Left lobe of liver (tissue), 2 donors: Measurements from ENCODE around the gene TRAPPC3. TPM values are rescaled to one million over a fixed set of nuclear protein-coding genes. Genes with fewer than 3 reads are reported as not detected.

ENCODE experiments used
- ATAC-seq: fragments of 200-7000 bp; cut with Tn5 transposase; one replicate; pipeline ENCODE4 v1.9.1; 2020; ENCODE audit warnings: mild to moderate bottlenecking, moderate library complexity
- DNase-seq: peaks from one replicate; pipeline ENCODE4 v3.0.0-alpha.2; 2020; ENCODE audit warnings: low spot score
- total RNA-seq: library from RNA; stranded (reverse); gene quantifications from one replicate; pipeline ENCODE4 v1.2.1, GENCODE V29; 2021
- donor health status: DM: no; HTN: no; CAD: no; lungs with moderate emphysema.
- donor health status: DM: no; HTN: yes; CAD: no.

Gene TRAPPC3
- total RNA-seq, 1 donor from 2014 or later: 24.8 TPM

DNA sequence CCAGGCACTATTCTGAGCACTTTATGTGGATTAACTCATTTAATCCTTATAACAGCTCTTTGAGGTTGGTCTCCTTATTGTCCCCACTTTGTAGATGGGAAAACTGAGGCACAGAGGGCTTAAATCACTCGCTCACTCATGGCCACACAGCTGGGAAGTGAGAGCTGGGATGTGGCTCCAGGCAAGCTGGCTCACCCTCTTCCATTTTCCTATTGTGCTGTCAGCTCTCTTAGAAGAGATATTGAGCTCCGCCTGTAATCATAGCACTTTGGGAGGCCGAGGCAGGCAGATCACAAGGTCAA lies 20.4 kb downstream of the TRAPPC3 start:
- DNase-seq (no peak), ATAC-seq (no peak)

DNA sequence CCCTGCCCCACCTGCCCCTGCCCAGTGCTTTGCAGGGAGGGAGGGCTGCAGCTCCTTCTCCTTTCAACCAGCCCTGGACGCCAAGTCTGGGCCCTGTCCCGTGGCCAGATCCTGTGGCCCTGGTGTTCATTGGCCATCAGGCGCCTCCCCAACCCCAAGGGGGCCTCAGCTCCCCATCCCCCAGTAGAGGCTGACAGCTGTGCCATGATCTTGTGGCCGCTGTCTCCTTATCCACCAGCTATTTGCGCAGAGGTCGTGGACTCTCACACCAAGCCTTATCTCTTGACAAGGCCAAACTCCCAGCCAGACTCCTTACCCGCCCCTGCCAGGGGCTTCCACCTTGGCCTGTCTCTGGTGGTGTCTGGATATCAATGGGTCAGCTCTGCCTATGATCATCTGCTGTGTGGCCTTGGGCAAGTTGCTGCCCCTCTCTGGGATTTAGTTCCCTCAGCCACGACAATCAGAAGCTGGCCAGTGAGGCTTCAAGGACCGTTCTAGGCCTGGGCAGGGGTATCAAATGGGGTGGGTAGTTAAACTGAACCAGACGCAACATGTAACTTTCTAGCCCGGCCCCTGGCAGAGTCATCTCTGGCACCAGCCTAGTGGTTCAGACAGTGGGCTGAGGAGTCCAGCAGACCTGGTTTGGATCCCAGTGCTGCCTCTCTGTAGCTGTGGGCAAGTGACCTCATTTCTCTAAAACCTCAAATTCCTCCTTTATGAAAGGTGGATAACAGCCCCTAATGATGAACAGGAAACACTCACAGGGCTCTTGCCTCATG lies 21.0 kb downstream of the TRAPPC3 start:
- no peak for ATAC-seq
- DNase-seq: no peak

DNA sequence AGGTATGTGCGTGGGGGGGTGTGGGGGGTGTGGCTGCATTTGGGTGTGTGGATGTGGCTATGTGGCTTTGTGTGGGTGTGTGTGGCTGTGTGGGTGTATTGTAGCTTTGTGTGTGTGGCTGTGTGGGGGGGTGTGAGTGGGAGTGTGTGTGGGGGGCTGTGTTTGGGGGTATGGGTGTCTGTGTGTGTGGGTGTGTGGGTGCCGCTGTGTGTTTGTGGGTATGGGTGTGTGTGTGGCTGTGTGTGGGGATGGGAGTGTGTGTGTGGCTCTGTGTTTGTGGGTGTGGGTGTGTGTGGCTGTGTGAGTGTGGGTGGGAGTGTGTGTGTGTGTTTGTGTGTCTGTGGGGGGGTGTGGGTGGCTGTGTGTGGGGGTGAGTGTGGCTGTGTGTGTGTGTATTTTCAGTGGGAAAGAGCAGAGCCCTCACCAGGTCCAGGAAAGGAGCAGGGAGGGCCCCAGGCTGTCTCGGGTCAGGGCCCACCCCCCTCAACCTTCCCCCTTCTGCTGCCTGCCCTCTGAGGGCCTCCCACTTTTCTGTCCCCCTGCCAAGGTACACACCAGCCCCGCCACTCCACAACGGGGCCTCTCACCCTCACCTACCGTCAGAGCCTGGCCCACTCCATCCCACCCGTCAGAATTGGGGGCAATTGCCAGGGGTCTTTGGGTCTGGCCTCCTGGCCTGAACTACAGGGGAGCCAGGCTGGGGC lies 22.3 kb downstream of the TRAPPC3 start:
- ATAC-seq: no peak
- no peak for DNase-seq

DNA sequence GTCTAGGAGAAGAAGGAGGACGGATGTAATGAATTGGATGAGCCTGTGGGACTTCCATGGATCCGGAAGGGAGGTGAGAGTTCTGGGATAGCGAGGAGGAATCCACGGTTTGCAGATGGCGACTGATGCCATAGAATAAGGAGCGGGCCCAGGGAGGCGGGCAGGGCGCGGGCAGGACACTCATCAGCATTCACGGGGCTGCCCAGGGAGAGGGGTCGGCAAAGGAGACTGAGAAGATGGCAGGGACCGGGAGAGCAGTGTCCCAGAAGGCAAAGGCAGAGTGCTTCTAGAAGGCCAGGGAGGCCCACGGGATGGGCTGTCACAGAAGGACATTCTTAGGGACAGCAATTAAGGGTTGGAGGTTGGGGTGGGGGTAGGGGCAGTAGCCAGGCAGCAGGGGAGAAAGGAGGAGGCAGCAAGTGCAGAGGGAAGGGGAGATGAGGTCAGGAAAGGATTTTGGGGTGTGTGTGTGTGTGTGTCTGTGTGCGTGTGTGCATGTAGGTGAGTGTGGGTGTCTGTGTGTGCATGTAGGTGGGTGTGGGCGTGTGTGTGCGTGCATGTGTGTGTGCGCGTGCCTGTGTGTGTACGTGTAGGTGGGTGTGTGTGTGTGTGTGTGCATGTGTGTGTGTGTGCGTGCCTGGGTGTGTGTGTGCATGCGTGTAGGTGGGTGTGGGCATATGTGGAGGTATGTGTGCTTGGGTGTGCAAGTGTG lies 23.1 kb downstream of the TRAPPC3 start:
- ATAC-seq: no peak
- DNase-seq: no peak

DNA sequence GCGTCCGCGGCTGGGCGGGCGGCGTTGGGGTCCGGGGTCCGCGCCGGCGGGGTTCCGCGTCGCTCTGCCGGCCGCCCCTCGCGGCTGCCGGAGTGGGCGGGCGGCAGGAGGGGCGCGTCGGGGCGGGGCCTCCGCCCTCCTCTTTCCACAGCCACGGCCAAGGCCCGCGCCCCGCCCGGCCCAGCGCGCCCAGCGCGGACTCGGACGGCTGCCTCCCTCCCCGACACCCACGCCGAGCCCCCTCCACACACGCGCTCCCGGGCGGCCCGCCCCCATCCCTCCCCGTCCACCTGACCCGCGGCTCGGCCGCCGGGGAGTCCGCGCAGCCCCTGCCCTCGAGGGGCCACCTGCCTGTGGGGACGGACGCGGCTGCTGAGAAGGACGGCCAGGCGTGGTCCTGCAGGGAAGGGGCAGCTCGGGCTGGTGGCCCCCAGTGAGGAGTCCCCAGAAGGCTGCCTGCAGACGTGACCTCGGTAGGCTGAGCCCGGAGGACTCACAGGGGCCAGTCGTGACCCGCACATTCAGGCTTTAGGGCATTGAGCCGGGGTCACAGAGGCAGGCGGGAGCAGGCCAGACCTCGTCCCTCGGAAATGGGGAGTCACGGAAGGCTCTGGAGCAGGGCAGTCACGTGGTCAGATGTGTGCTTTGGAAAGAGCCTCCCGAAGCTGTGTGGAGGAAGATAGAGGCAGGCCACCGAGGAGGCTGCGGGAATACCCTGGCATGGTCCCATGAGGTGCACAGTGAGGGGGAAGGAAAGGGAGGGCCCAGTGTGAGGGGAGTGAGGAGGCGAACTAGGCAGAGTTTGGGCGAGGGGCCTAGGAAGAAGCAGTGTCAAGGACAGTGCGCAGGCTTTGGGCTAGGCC lies 23.9 kb downstream of the TRAPPC3 start, which contains the start of gene COL8A2:
Gene COL8A2, minus strand, starts transcription at position 94 of the 863 bp plus-strand sequence. CDS start 24,980 bp downstream, outside the sequence.
- DNase-seq (no peak), ATAC-seq (peak; percentile 58)

DNA sequence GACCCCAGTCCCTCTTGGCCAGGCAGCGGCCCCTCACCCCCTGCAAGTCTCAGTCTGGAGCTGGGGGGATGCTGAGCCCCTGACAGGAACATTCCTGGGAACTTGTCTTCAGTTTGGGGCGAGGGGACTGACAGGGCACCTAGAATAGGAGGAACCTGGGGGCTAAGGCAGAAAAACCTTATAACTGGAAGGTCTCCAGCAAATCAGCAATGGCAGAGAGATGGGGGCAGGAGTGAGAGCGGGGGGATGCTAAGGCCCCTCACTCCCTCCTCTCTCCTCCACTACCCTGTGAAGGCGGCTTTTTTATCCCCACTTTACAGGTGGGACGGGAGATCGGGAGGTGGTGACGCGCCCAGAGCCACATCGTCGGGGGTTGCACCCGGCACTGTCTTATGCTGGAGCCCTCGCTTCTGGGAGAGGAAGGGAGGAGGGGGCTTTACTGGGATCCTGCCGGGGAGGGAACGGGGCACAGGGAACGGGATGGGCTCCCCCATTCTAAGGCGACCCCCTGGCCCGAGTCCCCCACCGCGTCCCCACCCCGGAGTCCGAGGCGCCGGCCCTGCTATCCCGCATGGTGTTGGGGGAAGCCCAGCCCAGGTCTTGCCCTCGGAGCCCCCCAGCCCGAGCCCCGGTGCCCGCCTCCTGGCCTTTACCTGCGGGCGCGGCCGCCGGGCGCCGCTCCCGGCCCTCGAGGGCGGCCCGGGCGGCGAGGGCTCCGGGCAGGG lies 24.7 kb downstream of the TRAPPC3 start:
- no peak for ATAC-seq
- DNase-seq: no peak

DNA sequence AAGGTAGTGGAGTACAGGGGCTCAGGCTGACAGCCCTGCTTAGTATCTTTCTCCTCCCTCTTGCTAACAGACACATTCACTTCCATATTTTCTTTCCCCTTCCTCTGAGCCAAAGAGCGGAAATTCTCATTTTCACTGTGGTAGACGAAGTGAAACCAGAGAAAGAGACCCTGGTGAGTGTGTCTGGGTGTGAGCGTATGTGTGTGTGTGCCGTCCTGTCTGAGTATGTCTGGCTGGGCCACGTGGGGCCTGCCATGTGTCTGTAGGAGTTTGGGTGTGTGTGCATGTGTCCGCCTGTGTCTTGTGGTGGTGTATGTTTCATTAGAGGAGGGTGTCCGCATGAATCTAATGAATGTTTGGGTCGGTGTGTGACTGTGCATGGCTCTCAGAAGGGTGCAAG lies 25.9 kb downstream of the TRAPPC3 start:
- peak; percentile 50 for ATAC-seq

DNA sequence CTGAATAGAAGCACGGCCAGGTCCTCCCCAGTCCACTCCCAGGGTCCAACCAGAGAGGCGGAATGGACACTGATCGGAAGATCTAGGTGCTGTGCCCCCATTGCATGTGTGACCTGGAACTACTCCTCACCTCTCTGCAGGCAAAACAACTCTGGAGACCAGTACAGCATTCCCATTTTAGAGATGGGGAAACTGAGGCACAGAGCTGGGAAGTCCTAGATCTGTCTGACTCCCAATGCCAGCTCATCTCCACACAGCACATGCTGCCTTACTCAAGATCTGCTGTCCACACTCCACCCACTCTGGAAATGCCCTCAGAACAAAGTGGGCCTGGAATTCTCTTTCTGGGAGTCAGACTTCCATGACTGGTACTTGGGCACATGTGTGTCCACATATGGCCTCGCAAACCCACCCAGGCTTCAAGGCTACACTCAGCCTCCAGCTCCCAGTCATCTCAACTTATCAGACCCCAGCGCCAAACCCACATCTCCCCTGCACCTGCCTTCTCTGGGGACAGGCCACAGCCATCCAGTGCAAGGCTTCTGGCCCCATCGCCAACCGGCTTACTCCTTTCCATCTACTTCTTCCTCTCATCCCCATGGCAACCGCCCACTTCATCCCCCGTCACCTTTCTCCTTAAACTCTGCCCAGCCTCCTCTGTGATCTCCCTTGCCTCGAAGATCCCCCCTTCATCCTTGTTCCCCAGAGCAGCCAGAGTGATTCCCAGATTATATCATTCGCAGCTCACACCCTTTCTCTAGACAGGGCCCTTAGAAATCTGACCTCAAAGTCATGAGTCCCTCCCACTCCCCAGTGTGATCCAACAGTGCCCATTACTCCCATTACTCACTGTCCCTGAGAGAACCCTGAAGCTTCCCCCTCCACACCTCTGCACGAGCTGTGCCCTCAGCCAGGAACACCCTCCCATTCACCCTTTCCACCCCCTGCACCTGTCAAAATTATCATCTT lies 26.9 kb downstream of the TRAPPC3 start:
- no peak for ATAC-seq
- no peak for DNase-seq

More for the DNA sequence above, 25.9 kb downstream of the TRAPPC3 start:
- DNase-seq: no peak

DNA sequence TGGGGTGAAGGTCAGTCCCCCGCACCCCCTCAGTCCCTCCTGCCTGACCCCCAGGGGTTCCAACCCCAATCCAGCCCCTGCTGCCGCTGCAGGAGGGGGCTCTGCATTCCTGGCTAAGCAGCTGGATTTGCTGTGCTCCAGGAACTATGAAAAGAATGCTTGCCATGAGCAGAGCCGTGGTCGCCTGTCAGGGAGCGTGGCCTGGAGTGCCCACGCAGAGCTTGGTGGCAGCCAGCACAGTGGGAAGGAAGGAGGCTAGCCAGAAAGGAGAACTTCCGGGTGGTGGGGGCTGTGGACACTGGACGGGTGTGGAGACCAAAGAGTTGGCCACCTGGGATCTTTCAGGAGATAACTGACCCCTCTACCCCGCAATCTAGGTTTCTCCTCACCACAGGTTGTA lies 29.8 kb downstream of the TRAPPC3 start:
- DNase-seq (no peak), ATAC-seq (no peak)

DNA sequence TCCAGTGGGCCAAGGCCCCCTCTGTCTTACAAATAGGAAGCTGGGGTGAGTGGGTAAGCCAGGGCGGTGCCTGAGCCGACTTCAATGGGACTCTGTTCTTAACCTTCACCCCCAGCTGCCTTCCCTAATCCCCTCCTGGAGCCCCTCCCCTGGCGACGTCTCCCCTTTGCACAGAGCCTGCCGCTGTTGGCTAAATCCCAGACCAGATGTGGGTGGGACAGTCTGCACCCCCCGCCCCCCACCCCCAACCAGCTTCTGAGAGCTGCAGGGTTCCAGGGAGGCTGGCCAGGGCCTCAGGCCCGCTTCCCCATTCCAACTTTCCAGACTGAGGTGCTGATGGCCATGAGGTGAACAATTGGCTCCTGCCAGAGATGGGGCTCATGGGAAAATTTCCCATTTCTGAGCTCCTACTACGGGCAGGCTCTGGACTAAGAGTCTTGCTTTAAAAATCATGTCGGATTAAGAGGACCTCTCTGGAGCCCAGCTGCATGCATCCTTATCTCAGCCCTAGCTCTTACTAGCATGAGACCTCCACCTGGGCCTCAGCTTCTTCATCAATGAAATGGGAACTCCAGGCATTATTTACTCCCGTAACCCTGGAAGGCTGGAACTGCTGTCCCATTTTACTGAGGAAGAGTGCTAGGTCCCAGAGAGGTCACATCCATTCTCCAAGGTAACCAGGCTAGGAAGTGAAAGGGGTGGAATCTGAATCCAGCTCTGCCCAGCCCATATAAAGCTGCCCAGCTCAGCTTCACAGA lies 30.7 kb downstream of the TRAPPC3 start:
- ATAC-seq: no peak
- DNase-seq: no peak

DNA sequence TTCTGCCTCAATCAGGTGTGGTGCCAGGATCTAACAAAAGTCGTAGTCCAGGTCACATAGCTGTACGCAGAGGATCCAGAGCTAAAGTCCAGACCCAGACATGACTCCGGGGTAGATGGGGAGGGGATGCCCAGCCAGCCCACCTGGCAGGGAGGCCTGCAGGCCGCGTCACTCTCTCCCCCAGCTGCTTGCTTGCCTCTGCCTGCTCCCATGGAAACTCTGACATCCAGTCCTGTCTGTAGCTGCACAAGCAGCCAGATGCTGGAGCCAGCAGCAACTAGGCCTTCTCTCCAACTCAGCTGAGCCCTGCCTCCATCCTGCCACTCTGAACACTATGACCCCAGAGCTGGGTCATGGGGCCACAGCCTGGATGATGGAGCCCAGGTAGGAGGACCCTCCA lies 32.4 kb downstream of the TRAPPC3 start:
- ATAC-seq (no peak), DNase-seq (no peak)

DNA sequence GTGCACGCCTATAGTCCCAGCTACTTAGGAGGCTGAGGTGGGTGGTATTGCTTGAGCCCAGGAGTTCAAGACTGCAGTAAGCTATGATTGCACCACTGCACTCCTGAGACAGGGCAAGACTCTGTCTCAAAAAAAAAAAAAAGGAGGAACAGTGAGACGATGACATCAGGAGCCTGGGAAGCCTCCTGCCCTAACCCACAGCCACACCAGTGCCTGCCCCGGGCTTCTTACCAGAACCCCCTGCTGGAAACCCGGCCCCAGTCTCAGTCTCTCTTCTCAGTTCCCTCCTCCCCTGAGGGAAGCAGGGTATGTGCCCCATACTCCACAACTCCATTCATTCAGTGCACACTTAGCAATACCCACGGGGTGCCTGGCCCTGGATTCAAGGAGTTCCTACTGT lies 33.4 kb downstream of the TRAPPC3 start:
- ATAC-seq: no peak

DNA sequence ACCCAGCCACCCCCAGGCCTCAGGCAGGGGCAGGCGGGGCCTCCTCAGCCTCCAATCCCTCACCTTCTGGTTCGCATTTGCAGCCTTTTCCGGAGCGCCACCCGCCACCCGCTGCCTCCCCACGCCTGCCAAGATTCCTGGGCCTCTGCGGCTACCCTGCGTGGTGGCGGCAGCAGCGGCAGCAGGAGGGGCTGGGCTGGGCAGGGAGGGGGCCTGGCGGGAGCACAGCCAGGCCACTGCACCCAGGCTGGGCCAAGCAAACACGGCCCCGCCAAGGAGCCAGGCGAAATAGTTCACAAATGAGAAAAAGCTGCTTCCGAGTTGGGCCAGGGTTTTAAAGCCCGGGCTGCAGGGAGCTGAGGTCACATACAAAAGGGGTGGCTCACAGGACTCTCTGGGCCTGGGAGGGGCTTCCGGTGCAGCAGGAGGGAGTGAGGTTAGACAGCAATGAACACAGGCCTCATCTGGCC lies 34.1 kb downstream of the TRAPPC3 start:
- DNase-seq (no peak), ATAC-seq (no peak)

More for the DNA sequence above, 33.4 kb downstream of the TRAPPC3 start:
- no peak for DNase-seq

DNA sequence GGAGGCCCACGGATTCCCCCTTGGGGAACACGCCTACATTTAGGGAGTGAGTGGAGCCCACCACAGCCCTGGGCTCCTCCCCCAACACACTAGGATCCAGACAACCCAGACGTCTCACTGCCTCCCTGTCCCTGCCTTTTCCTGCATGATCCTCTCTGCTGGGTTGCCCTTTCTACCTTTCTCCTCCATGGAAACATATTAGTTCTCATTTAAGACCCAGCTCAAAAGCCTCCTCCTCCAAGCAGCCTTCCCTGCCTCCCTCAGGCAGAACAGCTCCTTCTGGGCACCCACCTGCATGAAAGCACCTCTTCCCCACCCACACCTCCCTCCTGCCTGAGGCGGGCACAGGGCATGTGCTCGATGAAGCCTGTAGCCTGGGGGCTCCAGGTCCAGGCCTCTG lies 34.9 kb downstream of the TRAPPC3 start:
- ATAC-seq (no peak), DNase-seq (no peak)

DNA sequence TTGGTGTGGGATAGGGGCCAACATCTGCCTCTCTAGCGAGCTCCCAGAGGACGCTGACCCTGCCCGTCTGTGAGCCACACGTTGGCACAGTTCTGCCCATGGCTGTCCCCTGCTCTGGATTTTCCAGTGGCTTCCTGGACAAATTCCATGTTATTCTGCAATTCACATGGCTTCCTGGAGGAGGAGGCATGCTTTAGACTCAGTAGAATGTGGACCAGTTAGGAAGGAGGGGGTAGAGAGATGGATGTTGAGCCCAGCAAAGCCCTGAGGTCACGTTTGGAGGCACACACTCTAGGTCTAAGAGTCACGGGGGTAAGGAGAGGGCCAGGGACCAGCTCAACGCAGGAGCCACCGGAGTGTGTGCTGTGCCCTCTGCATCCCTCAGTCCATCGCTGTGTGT lies 36.5 kb downstream of the TRAPPC3 start:
- ATAC-seq: no peak
- DNase-seq: no peak

DNA sequence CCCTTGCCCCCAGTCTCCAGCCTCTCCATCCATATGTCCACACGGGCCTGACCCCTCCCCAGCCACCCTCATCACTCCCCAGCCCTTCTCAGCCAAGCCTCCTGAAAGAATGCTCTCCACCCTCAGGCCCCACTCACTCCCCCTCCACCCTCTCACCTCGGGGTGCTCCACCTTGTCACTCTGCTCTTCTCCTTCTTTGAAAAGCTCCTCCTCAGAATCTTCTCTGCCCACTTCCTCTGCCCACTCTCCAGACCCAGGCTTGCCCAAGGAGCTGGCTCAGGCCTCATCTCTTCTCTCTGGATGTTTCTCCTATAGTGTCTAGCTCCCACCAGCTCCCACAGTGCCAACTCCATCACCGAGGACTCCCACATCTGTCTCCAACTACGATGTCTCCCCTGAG lies 38.1 kb downstream of the TRAPPC3 start:
- ATAC-seq (no peak), DNase-seq (no peak)

DNA sequence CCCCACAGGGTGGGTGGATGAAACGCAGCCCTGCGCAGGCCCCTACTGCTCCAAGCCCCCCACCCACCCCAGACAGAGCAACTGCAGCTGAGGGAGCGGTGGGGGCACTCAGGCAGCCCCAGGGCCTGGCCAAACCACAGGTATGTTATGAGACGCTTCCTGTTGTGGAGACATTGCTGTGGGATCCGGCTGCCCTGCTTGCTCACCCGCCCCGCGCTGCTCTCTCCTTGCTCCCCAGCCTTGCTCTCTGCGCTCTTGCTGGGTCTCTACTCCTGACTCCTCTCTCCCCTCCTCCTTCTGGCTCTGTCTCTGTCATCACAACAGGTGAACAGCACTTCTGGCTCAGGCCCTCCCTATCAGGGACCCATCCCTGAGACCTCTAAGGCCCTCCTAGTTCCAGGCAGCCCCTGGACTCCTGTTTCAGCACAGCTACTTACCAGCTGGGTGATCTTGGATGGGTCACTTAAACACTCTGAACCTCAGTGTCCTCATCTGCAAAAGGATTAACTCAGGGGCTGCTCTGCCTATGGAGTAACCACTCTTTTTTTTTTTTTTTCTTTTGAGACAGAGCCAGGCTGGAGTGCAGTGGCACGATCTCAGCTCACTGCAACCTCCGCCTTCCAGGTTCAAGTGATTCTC lies 40.1 kb downstream of the TRAPPC3 start:
- ATAC-seq: no peak
- no peak for DNase-seq

DNA sequence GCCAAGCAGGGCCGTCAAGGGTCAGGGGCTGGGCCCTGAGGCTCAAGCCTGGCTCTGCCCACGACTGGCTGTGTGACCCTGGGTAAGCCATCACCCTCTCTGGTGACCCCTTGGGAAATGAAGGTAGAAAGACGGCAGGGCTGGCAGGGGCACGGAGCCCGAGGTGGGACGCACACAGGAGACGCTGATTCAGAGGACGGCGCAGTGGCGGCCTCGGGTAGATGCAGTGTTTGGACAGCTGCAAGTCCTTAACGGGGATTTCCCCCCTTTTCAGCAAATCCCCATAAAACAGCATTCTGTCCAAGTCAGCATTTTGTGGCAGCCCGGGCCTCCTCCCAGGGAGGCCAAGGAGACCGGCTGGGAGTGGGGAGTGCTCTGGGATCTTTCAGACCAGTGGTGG lies 41.0 kb downstream of the TRAPPC3 start:
- no peak for DNase-seq

More for the DNA sequence above, 41.0 kb downstream of the TRAPPC3 start:
- ATAC-seq: no peak
